B cell (primary cell): ENCODE results near the gene NPTXR.

Experiments
- EZH2 ChIP-seq: IDR thresholded peaks from 2 replicates; pipeline ENCODE4 v1.6.1; 2012; ENCODE audit warnings: borderline replicate concordance, low read depth, mild to moderate bottlenecking, moderate library complexity, low read length; ENCODE audit not compliant: insufficient read depth, poor library complexity, severe bottlenecking
- TF ChIP-seq, protein P1 (sequence below): fragments of 200-600 bp; IDR thresholded peaks from one replicate; pipeline ENCODE4 v1.8.0; 2022; ENCODE audit warnings: antibody characterized with exemption, mild to moderate bottlenecking

DNA sequence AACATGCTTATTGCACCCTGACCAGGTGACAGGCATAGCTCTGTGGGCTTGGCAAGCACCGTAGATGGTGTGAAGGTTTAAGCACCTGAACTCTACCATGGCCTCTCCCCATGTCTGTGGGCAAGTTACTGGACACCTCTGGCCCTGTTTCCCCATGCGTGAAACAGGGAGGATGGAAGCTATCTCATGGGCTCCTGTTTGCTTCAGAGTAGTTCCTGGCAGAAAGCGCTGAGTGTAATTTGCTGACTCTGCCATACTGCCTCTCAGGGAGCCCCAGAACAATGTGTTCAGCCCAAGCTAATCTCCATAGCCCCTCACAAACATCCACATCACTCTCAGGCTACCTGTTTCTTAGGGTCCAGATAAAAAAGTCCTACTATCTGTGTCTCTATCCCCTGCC, 25.8 kb upstream of the NPTXR start:
- TF ChIP-seq, protein P1, sequence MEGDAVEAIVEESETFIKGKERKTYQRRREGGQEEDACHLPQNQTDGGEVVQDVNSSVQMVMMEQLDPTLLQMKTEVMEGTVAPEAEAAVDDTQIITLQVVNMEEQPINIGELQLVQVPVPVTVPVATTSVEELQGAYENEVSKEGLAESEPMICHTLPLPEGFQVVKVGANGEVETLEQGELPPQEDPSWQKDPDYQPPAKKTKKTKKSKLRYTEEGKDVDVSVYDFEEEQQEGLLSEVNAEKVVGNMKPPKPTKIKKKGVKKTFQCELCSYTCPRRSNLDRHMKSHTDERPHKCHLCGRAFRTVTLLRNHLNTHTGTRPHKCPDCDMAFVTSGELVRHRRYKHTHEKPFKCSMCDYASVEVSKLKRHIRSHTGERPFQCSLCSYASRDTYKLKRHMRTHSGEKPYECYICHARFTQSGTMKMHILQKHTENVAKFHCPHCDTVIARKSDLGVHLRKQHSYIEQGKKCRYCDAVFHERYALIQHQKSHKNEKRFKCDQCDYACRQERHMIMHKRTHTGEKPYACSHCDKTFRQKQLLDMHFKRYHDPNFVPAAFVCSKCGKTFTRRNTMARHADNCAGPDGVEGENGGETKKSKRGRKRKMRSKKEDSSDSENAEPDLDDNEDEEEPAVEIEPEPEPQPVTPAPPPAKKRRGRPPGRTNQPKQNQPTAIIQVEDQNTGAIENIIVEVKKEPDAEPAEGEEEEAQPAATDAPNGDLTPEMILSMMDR = no peak
- TF ChIP-seq EZH2 = no peak
